ENCODE results near the gene IL15RA. TPM values are rescaled to one million over a fixed set of nuclear protein-coding genes. Genes with fewer than 3 reads are reported as not detected.
A peak's percentile ranks its signal among the peaks of the same experiment; 100 is the strongest.

The IL15RA gene
- total RNA-seq, 4 donors from 2014 or later: 9.0 to 18.6 (median 12.6) TPM

GRCh38 chr10:5952731-5953385 is 24.5 kb downstream of the IL15RA start:
- TF ChIP-seq CTCF (IDR thresholded peaks at IDR 0.05) (no peak), EP300 (IDR thresholded peaks at IDR 0.05) (no peak), POLR2A (IDR thresholded peaks at IDR 0.05) (no peak)
- Histone ChIP-seq H3K36me3 (no peaks in the 10 kb centered on the region), H3K4me1 (peaks cover 0 to 9% (median 4%) of the 10 kb centered on the region in 4 donors), H3K4me3 (no peak overlapping the region), H3K27me3 (peaks cover 0 to 5% of the 10 kb centered on the region in 2 donors), H3K27ac (no peak overlapping the region), H3K9me3 (no peaks in the 10 kb centered on the region)
- WGBS, 2 donors: 70 to 81% methylated on average over 20 of the region's 20 CpGs
- DNase-seq (ENCODE audit: low spot score in 2 of 2): no peak

- DNase-seq (ENCODE audit: low spot score in 2 of 2): no peak
Measured at GRCh38 chr10:5951721-5952407, 25.5 kb downstream of the IL15RA start.

DNA sequence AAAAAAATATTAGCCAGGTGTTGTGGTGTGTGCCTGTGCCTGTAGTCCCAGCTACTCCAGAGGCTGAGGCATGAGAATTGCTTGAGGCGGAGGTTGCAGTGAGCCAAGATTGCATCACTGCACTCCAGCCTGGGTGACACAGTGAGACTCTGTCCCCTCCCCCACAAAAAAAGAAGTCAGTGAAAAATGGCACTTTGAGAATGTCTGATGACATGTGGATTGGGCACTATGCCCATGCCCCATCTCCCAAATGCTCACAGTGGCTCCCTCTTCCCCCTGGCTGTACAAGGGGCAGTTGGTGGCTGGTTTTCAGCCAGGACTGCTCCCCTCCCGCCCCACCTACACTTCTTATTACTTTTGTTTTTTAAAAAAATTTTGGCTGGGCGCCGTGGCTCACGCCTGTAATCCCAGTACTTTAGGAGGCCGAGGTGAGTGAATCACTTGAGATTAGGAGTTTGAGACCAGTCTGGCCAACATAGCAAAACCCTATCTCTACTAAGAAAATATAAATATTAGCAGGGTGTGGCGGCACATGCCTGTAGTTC is 26.1 kb downstream of the IL15RA start:
- no peak for TF ChIP-seq POLR2A (IDR thresholded peaks at IDR 0.05)
- peak in 1 of 2 donors; percentile 49 for TF ChIP-seq EP300 (IDR thresholded peaks at IDR 0.05)

More at GRCh38 chr10:5951721-5952407, 25.5 kb downstream of the IL15RA start:
- WGBS, 2 donors: 86 to 88% methylated on average over 6 of the region's 6 CpGs
- H3K4me1 ChIP-seq: peaks cover 0 to 9% (median 4%) of the 10 kb centered on the region in 4 donors
- H3K27ac ChIP-seq: no peak overlapping the region
- no peaks in the 10 kb centered on the region for H3K9me3 ChIP-seq
- peaks cover 0 to 8% of the 10 kb centered on the region in 2 donors for H3K27me3 ChIP-seq
- TF ChIP-seq POLR2A (IDR thresholded peaks at IDR 0.05): no peak
- TF ChIP-seq EP300 (IDR thresholded peaks at IDR 0.05): no peak
- no peak for TF ChIP-seq CTCF (IDR thresholded peaks at IDR 0.05)
- no peaks in the 10 kb centered on the region for H3K36me3 ChIP-seq
- no peak overlapping the region for H3K4me3 ChIP-seq

GRCh38 chr10:5949009-5949759 is 28.2 kb downstream of the IL15RA start:
- peaks cover 0 to 27% (median 6%) of the 10 kb centered on the region in 4 donors for H3K4me1 ChIP-seq
- peaks cover 0 to 8% of the 10 kb centered on the region in 2 donors for H3K27me3 ChIP-seq
- TF ChIP-seq EP300 (IDR thresholded peaks at IDR 0.05) (no peak), CTCF (IDR thresholded peaks at IDR 0.05) (peak in 3 of 5 experiments; percentile 14 to 18 (median 16))
- 39 to 43% methylated on average over 14 of the region's 14 CpGs for WGBS, 2 donors
- H3K27ac ChIP-seq: no peak overlapping the region
- no peak for DNase-seq (ENCODE audit: low spot score in 2 of 2)
- H3K4me3 ChIP-seq: no peak overlapping the region
- H3K9me3 ChIP-seq: no peaks in the 10 kb centered on the region
- no peaks in the 10 kb centered on the region for H3K36me3 ChIP-seq

More for the DNA sequence above, 26.1 kb downstream of the IL15RA start:
- no peak overlapping the region for H3K27ac ChIP-seq
- 71 to 79% methylated on average over 7 of the region's 7 CpGs for WGBS, 2 donors
- peaks cover 0 to 9% (median 5%) of the 10 kb centered on the region in 4 donors for H3K4me1 ChIP-seq
- peak in 1 of 2 donors; percentile 40 for DNase-seq (ENCODE audit: low spot score in 2 of 2)
- H3K9me3 ChIP-seq: no peaks in the 10 kb centered on the region
- H3K36me3 ChIP-seq: no peaks in the 10 kb centered on the region
- peaks cover 0 to 8% of the 10 kb centered on the region in 2 donors for H3K27me3 ChIP-seq
- no peak overlapping the region for H3K4me3 ChIP-seq

DNA sequence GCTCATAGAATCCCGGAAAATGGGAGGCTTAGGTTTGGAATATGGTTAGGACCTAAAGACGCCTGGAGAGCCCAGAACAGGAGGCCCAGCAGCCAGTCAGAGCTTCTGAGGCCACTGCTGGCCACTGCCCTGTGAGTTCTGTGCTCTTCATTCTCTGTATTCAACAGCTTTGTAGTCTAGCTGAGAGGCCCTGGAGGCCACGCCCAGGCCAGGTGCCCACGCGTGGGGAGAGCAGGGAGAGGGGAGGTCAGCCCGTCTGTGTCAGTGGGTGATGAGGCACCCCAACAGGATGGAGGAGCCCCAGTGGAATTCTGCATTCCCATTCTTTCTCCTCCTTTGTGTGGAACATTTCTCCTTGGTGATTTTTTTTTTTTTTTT is 29.1 kb downstream of the IL15RA start:
- Histone ChIP-seq H3K4me3 (no peak overlapping the region), H3K27ac (no peak overlapping the region), H3K9me3 (no peaks in the 10 kb centered on the region), H3K36me3 (no peaks in the 10 kb centered on the region), H3K4me1 (peaks cover 0 to 36% (median 8%) of the 10 kb centered on the region in 4 donors), H3K27me3 (peaks cover 0 to 8% of the 10 kb centered on the region in 2 donors)
- no peak for TF ChIP-seq POLR2A (IDR thresholded peaks at IDR 0.05)
- no peak for TF ChIP-seq CTCF (IDR thresholded peaks at IDR 0.05)
- TF ChIP-seq EP300 (IDR thresholded peaks at IDR 0.05): no peak
- WGBS, 2 donors: 79 to 90% methylated on average over 6 of the region's 6 CpGs
- DNase-seq (ENCODE audit: low spot score in 2 of 2): no peak
